22Rv1 (cell line): ENCODE data around the gene CHST13.

Experiments used
- H3K27ac ChIP-seq: fragments of 450-650 bp; 2 replicates; pipeline ENCODE4 v1.5.1; 2017
- CTCF ChIP-seq: fragments of 450-650 bp; IDR thresholded peaks from 2 replicates; pipeline ENCODE4 v1.5.1; 2017; ENCODE audit warnings: mild to moderate bottlenecking
- ZFX ChIP-seq: fragments of 450-650 bp; IDR thresholded peaks from 2 replicates; pipeline ENCODE4 v1.6.1; 2017; ENCODE audit warnings: antibody characterized with exemption, borderline replicate concordance

The CHST13 gene

DNA sequence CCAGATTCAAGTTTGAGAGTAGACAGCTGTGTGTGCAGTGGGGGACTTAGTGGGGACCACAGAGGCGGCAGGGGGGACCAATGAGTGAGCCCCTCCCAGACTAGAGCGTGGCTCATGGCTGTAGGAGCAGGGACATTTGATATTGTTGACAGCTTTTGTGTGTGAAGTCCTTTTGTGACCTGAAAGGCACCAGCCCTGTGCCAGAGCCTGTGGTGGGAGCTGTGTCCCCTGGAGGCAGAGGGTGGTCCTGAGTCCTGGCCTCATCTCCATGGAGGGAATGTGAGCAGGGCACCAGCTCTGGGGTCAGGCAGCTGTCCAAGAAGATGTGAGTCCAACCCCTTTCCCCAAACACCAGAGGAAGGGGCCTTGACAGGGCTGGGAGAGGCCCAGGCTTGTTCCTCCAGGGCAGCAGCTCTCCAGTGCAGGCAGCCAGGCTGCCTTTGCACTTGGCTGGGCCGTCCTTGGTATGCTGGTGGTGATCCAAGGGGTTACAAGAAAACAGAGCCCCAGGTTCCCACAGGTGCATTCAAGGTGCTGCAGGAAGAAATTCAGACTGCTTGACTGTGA, 44.9 kb downstream of the CHST13 start:
- TF ChIP-seq CTCF: no peak
- TF ChIP-seq ZFX: no peak
- H3K27ac ChIP-seq: no peak overlapping the region

- no peak for TF ChIP-seq ZFX
- no peak for TF ChIP-seq CTCF
- no peak overlapping the region for H3K27ac ChIP-seq
These were observed 45.5 kb downstream of the CHST13 start for GRCh38 chr3:126569390-126569975.

DNA sequence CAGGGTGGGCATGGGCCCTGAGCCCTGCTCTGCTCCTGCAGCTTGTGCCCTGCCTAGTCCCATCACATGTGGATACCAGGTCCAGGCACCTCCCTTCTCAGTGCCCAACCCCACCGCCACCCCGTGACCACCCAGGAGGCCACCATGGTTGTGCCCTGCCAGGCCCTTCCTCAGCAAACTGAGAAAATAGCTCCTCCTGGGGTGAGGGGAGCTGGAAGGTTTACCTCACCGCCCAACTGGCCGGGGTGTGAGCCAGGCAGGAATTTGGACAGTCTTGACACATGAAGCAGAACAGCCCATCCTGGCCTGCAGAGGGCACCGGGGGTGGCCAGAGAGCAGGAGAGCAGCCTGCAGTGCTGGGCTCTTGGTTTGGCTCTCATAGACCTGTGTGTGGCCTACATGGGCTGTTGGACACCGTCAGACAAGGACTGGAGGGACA, 46.2 kb downstream of the CHST13 start:
- H3K27ac ChIP-seq: no peak overlapping the region
- TF ChIP-seq CTCF: no peak
- no peak for TF ChIP-seq ZFX

GRCh38 chr3:126571078-126571477, 47.1 kb downstream of the CHST13 start:
- no peak for TF ChIP-seq ZFX
- H3K27ac ChIP-seq: no peak overlapping the region

GRCh38 chr3:126573492-126574117, 49.6 kb downstream of the CHST13 start:
- no peak overlapping the region for H3K27ac ChIP-seq
- TF ChIP-seq ZFX (no peak), CTCF (no peak)

DNA sequence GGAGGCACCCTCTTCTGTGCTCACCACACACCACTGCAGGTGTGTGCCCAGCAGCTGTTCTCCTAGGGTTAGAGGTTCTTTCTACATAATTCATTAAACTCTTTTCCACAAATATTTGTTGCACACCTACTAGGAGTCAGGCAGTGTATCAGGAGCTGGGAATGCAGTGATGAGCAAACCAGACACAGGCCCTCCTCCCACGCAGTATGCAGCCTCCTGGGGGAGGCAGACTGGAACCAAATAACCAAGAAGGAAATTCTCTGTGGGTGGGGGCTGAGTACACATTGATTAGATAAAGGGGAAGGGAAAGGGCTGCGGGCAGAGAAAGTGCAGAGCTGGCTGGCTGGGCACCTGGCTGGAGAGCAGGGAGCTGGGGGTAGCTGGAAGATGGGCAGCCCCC, 53.3 kb downstream of the CHST13 start:
- TF ChIP-seq CTCF: no peak
- no peak for TF ChIP-seq ZFX
- no peak overlapping the region for H3K27ac ChIP-seq

GRCh38 chr3:126578702-126579101, 54.7 kb downstream of the CHST13 start:
- TF ChIP-seq ZFX: no peak
- no peak for TF ChIP-seq CTCF
- no peak overlapping the region for H3K27ac ChIP-seq
